ENCODE data around the gene PEAK3.

DNA sequence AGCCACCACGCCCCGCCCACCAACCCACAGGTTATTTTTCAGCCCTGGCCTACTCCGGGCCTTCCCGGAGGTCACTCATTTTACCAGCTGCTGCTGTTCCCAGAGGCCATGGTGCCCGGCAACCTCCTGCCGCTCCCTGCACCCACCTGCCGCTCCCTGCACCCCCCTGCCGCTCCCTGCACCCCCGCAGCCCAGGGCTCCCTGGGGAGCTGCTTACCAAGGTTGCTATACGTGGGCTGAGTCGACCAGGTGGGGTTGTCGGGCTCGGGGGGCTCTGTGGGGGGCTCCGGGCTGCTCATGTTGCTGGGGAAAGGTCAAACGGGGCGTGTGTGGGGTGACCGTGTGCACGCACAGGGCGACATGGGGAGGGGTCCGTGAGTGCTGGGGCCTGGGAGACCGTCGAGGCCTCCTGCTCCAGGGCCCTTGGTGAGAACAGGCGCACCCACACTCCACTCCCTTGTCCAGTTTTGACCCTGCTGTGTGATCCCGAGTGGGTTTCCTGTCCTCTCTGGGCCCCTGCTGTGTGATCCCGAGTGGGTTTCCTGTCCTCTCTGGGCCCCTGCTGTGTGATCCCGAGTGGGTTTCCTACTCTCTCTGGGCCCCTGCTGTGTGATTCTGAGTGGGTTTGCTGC is 1.2 kb downstream of the PEAK3 start:
- TF ChIP-seq SIX5 (IDR thresholded peaks at IDR 0.05; ENCODE audit: borderline replicate concordance in 1 of 2, insufficient read depth in 1 of 2, low read depth in 1 of 2, low read length in 2 of 2) = no peak
- TF ChIP-seq, protein P1, sequence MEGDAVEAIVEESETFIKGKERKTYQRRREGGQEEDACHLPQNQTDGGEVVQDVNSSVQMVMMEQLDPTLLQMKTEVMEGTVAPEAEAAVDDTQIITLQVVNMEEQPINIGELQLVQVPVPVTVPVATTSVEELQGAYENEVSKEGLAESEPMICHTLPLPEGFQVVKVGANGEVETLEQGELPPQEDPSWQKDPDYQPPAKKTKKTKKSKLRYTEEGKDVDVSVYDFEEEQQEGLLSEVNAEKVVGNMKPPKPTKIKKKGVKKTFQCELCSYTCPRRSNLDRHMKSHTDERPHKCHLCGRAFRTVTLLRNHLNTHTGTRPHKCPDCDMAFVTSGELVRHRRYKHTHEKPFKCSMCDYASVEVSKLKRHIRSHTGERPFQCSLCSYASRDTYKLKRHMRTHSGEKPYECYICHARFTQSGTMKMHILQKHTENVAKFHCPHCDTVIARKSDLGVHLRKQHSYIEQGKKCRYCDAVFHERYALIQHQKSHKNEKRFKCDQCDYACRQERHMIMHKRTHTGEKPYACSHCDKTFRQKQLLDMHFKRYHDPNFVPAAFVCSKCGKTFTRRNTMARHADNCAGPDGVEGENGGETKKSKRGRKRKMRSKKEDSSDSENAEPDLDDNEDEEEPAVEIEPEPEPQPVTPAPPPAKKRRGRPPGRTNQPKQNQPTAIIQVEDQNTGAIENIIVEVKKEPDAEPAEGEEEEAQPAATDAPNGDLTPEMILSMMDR (IDR thresholded peaks at IDR 0.05 in 2 of 3, conservative IDR thresholded peaks at IDR 0.05 in 1 of 3; ENCODE audit: insufficient read depth in 2 of 3, low read depth in 1 of 3, low read length in 3 of 3) = no peak
- TF ChIP-seq CBFB (CRISPR knock-in tag; IDR thresholded peaks at IDR 0.05) = no peak
- no peak for TF ChIP-seq CBX5 (IDR thresholded peaks at IDR 0.05; ENCODE audit: borderline replicate concordance, low read depth)
- no peak for TF ChIP-seq ZNF274 (IDR thresholded peaks at IDR 0.05; ENCODE audit: borderline replicate concordance, low read depth, low read length)
- no peak for TF ChIP-seq REST (IDR thresholded peaks at IDR 0.05; ENCODE audit: borderline replicate concordance)
- TF ChIP-seq REST (CRISPR knock-in tag; IDR thresholded peaks at IDR 0.05; ENCODE audit: low read depth) = no peak
- TF ChIP-seq TEAD4 (IDR thresholded peaks at IDR 0.05; ENCODE audit: low read length) = no peak
- no peak for TF ChIP-seq TEAD4 (CRISPR knock-in tag; IDR thresholded peaks at IDR 0.05; ENCODE audit: borderline replicate concordance)
- TF ChIP-seq BHLHE40 (IDR thresholded peaks at IDR 0.05; ENCODE audit: low read length) = no peak
- no peak for TF ChIP-seq CEBPB (tag; IDR thresholded peaks at IDR 0.05)
- TF ChIP-seq HNRNPH1 (optimal IDR thresholded peaks at IDR 0.05; ENCODE audit: low read depth, low read length) = no peak
- TF ChIP-seq ZNF253 (CRISPR knock-in tag; conservative IDR thresholded peaks at IDR 0.05) = no peak
